Non-pigmented ciliary epithelial cell (primary cell): Measurements from ENCODE around the gene PKHD1.

ENCODE experiments used
- DNase-seq: peaks from one replicate; pipeline ENCODE4 v3.0.0-alpha.2; 2010; ENCODE audit warnings: low read depth

Gene PKHD1

GRCh38 chr6:52103623-52104022, 16.2 kb upstream of the PKHD1 start:
- DNase-seq, result no peak

- no peak for DNase-seq
Observed at GRCh38 chr6:52102405-52102804, 15.0 kb upstream of the PKHD1 start.

GRCh38 chr6:52098721-52099120, 11.3 kb upstream of the PKHD1 start:
- DNase-seq, result no peak

GRCh38 chr6:52089758-52090348, 2.4 kb upstream of the PKHD1 start:
- no peak for DNase-seq

GRCh38 chr6:52086741-52087140, 672 bp downstream of the PKHD1 start:
- no peak for DNase-seq

- no peak for DNase-seq
Observed at GRCh38 chr6:52081237-52081636, 6.2 kb downstream of the PKHD1 start.

- no peak for DNase-seq
Observed at GRCh38 chr6:52077961-52078625, 9.3 kb downstream of the PKHD1 start.

GRCh38 chr6:52077180-52077884, 10.1 kb downstream of the PKHD1 start:
- DNase-seq, result no peak

GRCh38 chr6:52076791-52077179, 10.6 kb downstream of the PKHD1 start:
- DNase-seq, result no peak

- no peak for DNase-seq
Observed at GRCh38 chr6:52074716-52075115, 12.7 kb downstream of the PKHD1 start.

GRCh38 chr6:52074155-52074554, 13.3 kb downstream of the PKHD1 start:
- DNase-seq, result no peak

- no peak for DNase-seq
Observed at GRCh38 chr6:52065621-52066020, 21.8 kb downstream of the PKHD1 start.

GRCh38 chr6:52063584-52064344, 23.6 kb downstream of the PKHD1 start:
- no peak for DNase-seq

- DNase-seq, result no peak
Observed at GRCh38 chr6:52061481-52061880, 25.9 kb downstream of the PKHD1 start.

- DNase-seq, result no peak
Observed at GRCh38 chr6:52059821-52060220, 27.6 kb downstream of the PKHD1 start.

GRCh38 chr6:52055451-52055850, 32.0 kb downstream of the PKHD1 start:
- DNase-seq, result no peak

- DNase-seq, result no peak
Observed at GRCh38 chr6:52053038-52053695, 34.2 kb downstream of the PKHD1 start.

- no peak for DNase-seq
Observed at GRCh38 chr6:52050051-52050405, 37.4 kb downstream of the PKHD1 start.

GRCh38 chr6:52049252-52050050, 38.0 kb downstream of the PKHD1 start:
- DNase-seq, result peak; percentile 15

- DNase-seq, result no peak
Observed at GRCh38 chr6:52046456-52046855, 41.0 kb downstream of the PKHD1 start.

- no peak for DNase-seq
Observed at GRCh38 chr6:52045481-52045880, 41.9 kb downstream of the PKHD1 start.
